ENCODE data around the gene SMAGP.

GRCh38 chr12:51262758-51263177, 7.4 kb downstream of the SMAGP start:
- peak; percentile 22 to 42 (median 30) for TF ChIP-seq CTCF (IDR thresholded peaks at IDR 0.05)
- no peak for TF ChIP-seq POLR2A (IDR thresholded peaks at IDR 0.05)

Data from right lobe of liver (tissue), 4 donors.